HG03103 (cell line): Measurements from ENCODE around the gene SPECC1.
"Not testable (repeated sequence)": the region's sequence is repeated elsewhere in the genome, so short reads cannot be mapped to it uniquely, and the experiment has no call there.

Source experiments
- ATAC-seq: cut with Tn5 transposase; IDR thresholded peaks from one replicate; pipeline ENCODE4 v1.9.1; 2021; ENCODE audit warnings: low read depth; ENCODE audit not compliant: unreplicated experiment

The SPECC1 gene

DNA sequence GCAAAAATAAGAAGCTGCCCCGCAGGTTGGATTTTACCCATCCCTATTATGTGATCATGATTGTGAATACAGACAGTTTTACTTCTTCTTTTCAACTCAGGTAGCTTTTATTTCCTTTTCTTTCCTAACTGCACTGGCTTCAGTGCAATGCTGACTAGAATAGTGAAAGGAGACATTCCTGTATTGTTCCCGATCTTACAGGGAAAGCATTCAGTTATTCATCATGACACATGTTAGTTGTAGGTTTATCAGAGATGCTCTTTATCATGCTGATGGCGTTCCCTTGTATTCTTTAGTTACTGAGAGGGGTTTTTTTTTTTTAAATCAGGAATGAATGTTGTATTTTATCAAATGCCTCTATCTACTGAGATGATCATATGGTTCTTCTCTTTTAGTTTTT is 343.4 kb downstream of the SPECC1 start:
- ATAC-seq: not testable (repeated sequence)

DNA sequence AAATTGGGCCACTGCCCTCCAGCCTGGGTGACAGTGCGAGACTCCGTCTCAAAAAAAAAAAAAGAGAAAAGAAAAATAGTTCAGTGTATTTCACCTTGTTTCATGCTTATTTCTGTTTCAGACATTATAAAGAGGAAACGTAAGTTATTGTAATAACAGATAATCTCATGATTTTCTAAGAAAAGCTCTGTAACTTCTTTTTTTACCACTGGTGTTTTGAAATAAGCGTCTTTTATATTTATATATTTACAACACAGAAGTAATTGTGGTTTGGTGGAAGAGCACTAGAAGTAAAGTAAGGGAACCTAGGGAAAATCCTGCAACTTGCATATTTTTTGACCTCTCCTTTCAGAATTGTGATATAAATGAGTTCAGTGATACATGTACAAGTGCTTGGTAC is 354.7 kb downstream of the SPECC1 start:
- not testable (repeated sequence) for ATAC-seq
